Brain microvascular endothelial cell (primary cell): ENCODE data around the gene SEZ6.

Experiments used
- DNase-seq: peaks from one replicate; pipeline ENCODE4 v3.0.0-alpha.2; 2020
- H3K27ac ChIP-seq: fragments of 250-450 bp; sonication (Bioruptor Pico); 2 replicates; pipeline ENCODE4 v1.5.1; 2020; ENCODE audit warnings: mild to moderate bottlenecking, moderate library complexity
- H3K27me3 ChIP-seq: fragments of 250-450 bp; sonication (Bioruptor Pico); replicated peaks from 2 replicates; pipeline ENCODE4 v1.5.1; 2020; ENCODE audit warnings: mild to moderate bottlenecking
- H3K36me3 ChIP-seq: fragments of 250-450 bp; sonication (Bioruptor Pico); replicated peaks from 2 replicates; pipeline ENCODE4 v1.5.1; 2020; ENCODE audit warnings: mild to moderate bottlenecking
- H3K4me3 ChIP-seq: 2 replicates; pipeline ENCODE4 v1.5.1; 2011; ENCODE audit warnings: low read depth, mild to moderate bottlenecking, control low read depth, low read length, moderate library complexity
- in situ Hi-C: cut with HindIII; loops from 2 replicates; pipeline ENCODE4 v1.10.0; 2017; ENCODE audit warnings: low sequenced_read_pairs, low pct_ligation_motif_present
- TF ChIP-seq, protein P1 (sequence below): IDR thresholded peaks from 2 replicates; pipeline ENCODE4 v1.5.1; 2011; ENCODE audit warnings: low read depth, mild to moderate bottlenecking, moderate library complexity, low read length, control low read depth, inconsistent platforms; ENCODE audit errors: missing control alignments

The SEZ6 gene, protein sequence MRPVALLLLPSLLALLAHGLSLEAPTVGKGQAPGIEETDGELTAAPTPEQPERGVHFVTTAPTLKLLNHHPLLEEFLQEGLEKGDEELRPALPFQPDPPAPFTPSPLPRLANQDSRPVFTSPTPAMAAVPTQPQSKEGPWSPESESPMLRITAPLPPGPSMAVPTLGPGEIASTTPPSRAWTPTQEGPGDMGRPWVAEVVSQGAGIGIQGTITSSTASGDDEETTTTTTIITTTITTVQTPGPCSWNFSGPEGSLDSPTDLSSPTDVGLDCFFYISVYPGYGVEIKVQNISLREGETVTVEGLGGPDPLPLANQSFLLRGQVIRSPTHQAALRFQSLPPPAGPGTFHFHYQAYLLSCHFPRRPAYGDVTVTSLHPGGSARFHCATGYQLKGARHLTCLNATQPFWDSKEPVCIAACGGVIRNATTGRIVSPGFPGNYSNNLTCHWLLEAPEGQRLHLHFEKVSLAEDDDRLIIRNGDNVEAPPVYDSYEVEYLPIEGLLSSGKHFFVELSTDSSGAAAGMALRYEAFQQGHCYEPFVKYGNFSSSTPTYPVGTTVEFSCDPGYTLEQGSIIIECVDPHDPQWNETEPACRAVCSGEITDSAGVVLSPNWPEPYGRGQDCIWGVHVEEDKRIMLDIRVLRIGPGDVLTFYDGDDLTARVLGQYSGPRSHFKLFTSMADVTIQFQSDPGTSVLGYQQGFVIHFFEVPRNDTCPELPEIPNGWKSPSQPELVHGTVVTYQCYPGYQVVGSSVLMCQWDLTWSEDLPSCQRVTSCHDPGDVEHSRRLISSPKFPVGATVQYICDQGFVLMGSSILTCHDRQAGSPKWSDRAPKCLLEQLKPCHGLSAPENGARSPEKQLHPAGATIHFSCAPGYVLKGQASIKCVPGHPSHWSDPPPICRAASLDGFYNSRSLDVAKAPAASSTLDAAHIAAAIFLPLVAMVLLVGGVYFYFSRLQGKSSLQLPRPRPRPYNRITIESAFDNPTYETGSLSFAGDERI

DNA sequence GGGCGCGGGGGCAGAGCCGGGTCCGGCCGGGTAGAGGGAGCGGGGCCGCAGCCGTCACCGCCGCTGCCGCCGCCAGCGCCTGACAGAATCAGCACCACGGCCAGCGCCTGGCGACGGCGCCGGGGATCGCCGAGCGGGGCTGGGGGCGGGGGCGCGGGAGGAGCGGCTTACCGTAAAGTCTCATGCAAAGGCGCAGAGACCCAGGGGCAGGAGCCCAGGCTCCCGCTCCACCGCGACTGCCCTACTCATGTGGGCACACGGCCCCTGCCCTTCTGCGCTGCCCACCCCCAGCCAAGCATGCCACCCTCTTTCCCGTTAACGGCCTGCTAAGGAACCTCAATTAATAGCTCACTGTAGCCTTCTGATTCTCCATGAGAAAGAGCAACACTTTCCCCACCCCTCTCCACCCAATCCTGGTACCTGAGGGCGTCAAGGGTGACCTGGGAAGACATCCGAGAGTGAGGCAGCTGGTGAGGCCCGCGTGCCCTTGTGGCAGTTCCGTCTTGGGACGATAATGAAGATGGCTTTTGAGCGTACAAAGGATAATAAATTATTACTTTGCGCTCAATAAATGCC is at the start of gene SEZ6:
TSS of gene SEZ6 (minus strand) at position 98 of the 576 bp plus-strand sequence. CDS start 164 bp downstream, outside the sequence.
- DNase-seq, result peak; percentile 43
- in situ Hi-C loops, result no loop called here
- H3K4me3 ChIP-seq, result no peak within 1 kb of the TSS
- H3K27ac ChIP-seq, result no peak within 1 kb of the TSS
- H3K36me3 ChIP-seq, result no peaks in the 10 kb centered on the region
- TF ChIP-seq, protein P1, sequence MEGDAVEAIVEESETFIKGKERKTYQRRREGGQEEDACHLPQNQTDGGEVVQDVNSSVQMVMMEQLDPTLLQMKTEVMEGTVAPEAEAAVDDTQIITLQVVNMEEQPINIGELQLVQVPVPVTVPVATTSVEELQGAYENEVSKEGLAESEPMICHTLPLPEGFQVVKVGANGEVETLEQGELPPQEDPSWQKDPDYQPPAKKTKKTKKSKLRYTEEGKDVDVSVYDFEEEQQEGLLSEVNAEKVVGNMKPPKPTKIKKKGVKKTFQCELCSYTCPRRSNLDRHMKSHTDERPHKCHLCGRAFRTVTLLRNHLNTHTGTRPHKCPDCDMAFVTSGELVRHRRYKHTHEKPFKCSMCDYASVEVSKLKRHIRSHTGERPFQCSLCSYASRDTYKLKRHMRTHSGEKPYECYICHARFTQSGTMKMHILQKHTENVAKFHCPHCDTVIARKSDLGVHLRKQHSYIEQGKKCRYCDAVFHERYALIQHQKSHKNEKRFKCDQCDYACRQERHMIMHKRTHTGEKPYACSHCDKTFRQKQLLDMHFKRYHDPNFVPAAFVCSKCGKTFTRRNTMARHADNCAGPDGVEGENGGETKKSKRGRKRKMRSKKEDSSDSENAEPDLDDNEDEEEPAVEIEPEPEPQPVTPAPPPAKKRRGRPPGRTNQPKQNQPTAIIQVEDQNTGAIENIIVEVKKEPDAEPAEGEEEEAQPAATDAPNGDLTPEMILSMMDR, result no peak
- H3K27me3 ChIP-seq, result peaks cover 46% of the 10 kb centered on the region

DNA sequence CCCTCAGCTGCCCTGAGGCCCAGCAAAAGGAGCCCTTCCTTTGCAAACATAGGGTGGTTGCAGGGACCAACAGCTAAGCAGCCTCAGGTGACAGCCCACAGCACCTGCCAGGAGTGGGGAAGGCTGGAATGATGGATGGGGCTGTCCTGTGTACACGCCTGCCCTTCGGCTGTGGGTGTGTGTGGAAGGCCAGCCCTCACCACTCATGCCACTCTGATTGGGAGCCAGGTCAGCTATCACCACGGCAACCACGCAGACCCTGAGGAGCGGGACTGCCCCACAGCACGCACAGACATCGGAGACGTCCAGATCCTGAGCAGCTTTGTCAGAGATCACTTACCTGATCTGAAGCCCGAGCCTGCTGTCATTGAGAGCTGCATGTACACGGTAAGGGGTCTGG is 49.0 kb upstream of the SEZ6 start:
- H3K4me3 ChIP-seq, result no peak overlapping the region
- in situ Hi-C loops, result no loop called here
- H3K27me3 ChIP-seq, result peaks cover 5% of the 10 kb centered on the region
- TF ChIP-seq, protein P1, result no peak
- DNase-seq, result no peak
- H3K27ac ChIP-seq, result no peak overlapping the region
- no peaks in the 10 kb centered on the region for H3K36me3 ChIP-seq

DNA sequence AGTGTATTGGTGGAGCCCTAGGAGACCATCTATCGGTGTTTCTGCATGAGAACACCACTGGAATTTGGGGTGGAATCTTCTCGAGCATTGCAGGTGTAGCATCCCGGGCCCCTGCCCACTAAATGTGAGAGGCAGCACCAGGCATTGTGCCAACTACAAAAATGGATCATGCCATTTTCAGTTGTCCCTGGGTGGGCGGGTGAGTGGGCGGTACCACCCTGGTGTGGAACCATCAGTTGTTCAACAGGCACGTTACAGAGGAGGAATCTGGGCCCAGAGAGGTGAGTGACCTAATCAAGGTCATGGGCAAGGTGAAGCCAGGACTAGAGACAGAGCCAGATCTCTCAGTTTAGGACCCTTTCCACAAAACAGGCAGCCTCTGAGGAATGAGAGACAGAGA is 45.9 kb upstream of the SEZ6 start:
- Histone ChIP-seq H3K36me3 (no peaks in the 10 kb centered on the region), H3K27me3 (peaks cover 11% of the 10 kb centered on the region), H3K27ac (no peak overlapping the region), H3K4me3 (no peak overlapping the region)
- TF ChIP-seq, protein P1, result no peak
- DNase-seq, result no peak
- in situ Hi-C loops, result no loop called here

DNA sequence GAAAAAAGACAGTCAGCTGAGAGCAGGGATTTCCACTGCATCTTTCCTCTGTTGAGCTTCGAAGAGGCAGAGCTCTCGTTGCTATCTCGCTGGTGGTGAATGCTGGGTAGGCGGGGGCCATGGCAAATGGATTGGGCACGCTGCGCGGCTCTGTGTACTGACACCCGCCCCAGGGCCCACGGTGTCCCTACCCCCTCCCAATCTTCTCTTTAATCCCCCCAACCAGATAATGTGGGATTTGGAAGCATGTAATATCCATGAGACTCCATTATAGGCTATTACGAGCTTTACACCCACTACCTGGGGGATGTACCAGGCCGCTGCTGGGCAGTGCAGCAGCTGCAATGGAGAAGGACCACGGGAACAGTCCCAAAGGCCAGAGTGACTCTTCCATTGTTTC is 45.4 kb upstream of the SEZ6 start:
- H3K27ac ChIP-seq, result no peak overlapping the region
- DNase-seq, result no peak
- H3K36me3 ChIP-seq, result no peaks in the 10 kb centered on the region
- TF ChIP-seq, protein P1, result no peak
- peaks cover 13% of the 10 kb centered on the region for H3K27me3 ChIP-seq
- in situ Hi-C loops, result no loop called here
- H3K4me3 ChIP-seq, result no peak overlapping the region

DNA sequence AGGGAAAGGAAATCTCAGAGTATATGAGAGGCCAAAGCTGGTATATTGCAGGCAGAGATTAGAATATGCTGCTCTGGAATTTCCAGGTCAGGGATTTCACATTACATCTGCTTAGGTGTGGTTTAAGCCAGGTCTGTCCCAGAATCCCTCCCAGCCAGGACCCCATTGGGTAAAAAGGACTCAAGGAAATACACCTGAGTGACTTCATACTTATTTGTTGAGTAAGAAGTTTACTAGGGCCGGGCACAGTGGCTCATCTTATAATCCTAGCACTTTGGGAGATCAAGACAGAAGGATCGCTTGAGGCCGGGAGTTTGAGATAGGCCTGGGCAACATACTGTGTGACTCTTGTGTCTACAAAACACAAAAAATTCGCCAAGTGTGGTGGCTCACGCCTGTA is 44.3 kb upstream of the SEZ6 start:
- peaks cover 9% of the 10 kb centered on the region for H3K27me3 ChIP-seq
- H3K36me3 ChIP-seq, result no peaks in the 10 kb centered on the region
- DNase-seq, result no peak
- H3K4me3 ChIP-seq, result no peak overlapping the region
- TF ChIP-seq, protein P1, result no peak
- H3K27ac ChIP-seq, result no peak overlapping the region
- in situ Hi-C loops, result no loop called here
